ENCODE data around the gene ZNF451. TPM values are rescaled to one million over a fixed set of nuclear protein-coding genes. Genes with fewer than 3 reads are reported as not detected.
"Not testable (repeated sequence)": the region's sequence is repeated elsewhere in the genome, so short reads cannot be mapped to it uniquely, and the experiment has no call there.

Gene ZNF451
- total and polyA plus RNA-seq, 5 donors: 11.0 to 41.9 (median 27.8) TPM

GRCh38 chr6:57069228-57069627 lies 20.8 kb upstream of the ZNF451 start:
- DNase-seq (no peak), ATAC-seq (no peak)
- no peak overlapping the region for H3K4me3 ChIP-seq (ENCODE audit: low read length)
- intact Hi-C loops (cut with DNase I): no loop called here
- H3K9me3 ChIP-seq (ENCODE audit: control insufficient read depth, low read length): no peaks in the 10 kb centered on the region
- H3K27ac ChIP-seq (ENCODE audit: low read length): no peak overlapping the region
- no peaks in the 10 kb centered on the region for H3K4me1 ChIP-seq (ENCODE audit: control insufficient read depth, insufficient read depth, low read length)
- 84% methylated on average over 4 of the region's 4 CpGs for WGBS
- H3K27me3 ChIP-seq (ENCODE audit: control insufficient read depth, insufficient read depth): no peaks in the 10 kb centered on the region

- no peak for ATAC-seq
Measured at GRCh38 chr6:57069920-57070331, 20.1 kb upstream of the ZNF451 start.

GRCh38 chr6:57072108-57072507 lies 17.9 kb upstream of the ZNF451 start:
- H3K4me1 ChIP-seq (ENCODE audit: control insufficient read depth, insufficient read depth, low read length): no peaks in the 10 kb centered on the region
- no peak overlapping the region for H3K27ac ChIP-seq (ENCODE audit: low read length)
- no peak for DNase-seq
- WGBS: 81% methylated on average over 3 of the region's 3 CpGs
- no peak overlapping the region for H3K4me3 ChIP-seq (ENCODE audit: low read length)
- ATAC-seq: no peak
- H3K27me3 ChIP-seq (ENCODE audit: control insufficient read depth, insufficient read depth): no peaks in the 10 kb centered on the region
- intact Hi-C loops (cut with DNase I): no loop called here
- H3K9me3 ChIP-seq (ENCODE audit: control insufficient read depth, low read length): no peaks in the 10 kb centered on the region

More at GRCh38 chr6:57069920-57070331, 20.1 kb upstream of the ZNF451 start:
- no peaks in the 10 kb centered on the region for H3K9me3 ChIP-seq (ENCODE audit: control insufficient read depth, low read length)
- DNase-seq: no peak
- H3K4me1 ChIP-seq (ENCODE audit: control insufficient read depth, insufficient read depth, low read length): no peaks in the 10 kb centered on the region
- no peak overlapping the region for H3K27ac ChIP-seq (ENCODE audit: low read length)
- H3K4me3 ChIP-seq (ENCODE audit: low read length): no peak overlapping the region
- 81% methylated on average over 9 of the region's 9 CpGs for WGBS
- no peaks in the 10 kb centered on the region for H3K27me3 ChIP-seq (ENCODE audit: control insufficient read depth, insufficient read depth)
- intact Hi-C loops (cut with DNase I): no loop called here

GRCh38 chr6:57074383-57074782 lies 15.6 kb upstream of the ZNF451 start:
- intact Hi-C loops (cut with DNase I): no loop called here
- ATAC-seq (no peak), DNase-seq (no peak)
- no peak overlapping the region for H3K4me3 ChIP-seq (ENCODE audit: low read length)
- no peaks in the 10 kb centered on the region for H3K27me3 ChIP-seq (ENCODE audit: control insufficient read depth, insufficient read depth)
- H3K9me3 ChIP-seq (ENCODE audit: control insufficient read depth, low read length): no peaks in the 10 kb centered on the region
- H3K27ac ChIP-seq (ENCODE audit: low read length): no peak overlapping the region
- H3K4me1 ChIP-seq (ENCODE audit: control insufficient read depth, insufficient read depth, low read length): no peaks in the 10 kb centered on the region
- 96% methylated on average over 8 of the region's 8 CpGs for WGBS

GRCh38 chr6:57075092-57075491 lies 14.9 kb upstream of the ZNF451 start:
- no peak for DNase-seq
- Histone ChIP-seq H3K4me1 (ENCODE audit: control insufficient read depth, insufficient read depth, low read length) (no peaks in the 10 kb centered on the region), H3K9me3 (ENCODE audit: control insufficient read depth, low read length) (no peaks in the 10 kb centered on the region), H3K4me3 (ENCODE audit: low read length) (no peak overlapping the region), H3K27me3 (ENCODE audit: control insufficient read depth, insufficient read depth) (no peaks in the 10 kb centered on the region), H3K27ac (ENCODE audit: low read length) (no peak overlapping the region)
- ATAC-seq: no peak
- intact Hi-C loops (cut with DNase I): no loop called here

- intact Hi-C loops (cut with DNase I): no loop called here
Measured at GRCh38 chr6:57078531-57079207, 11.3 kb upstream of the ZNF451 start.

GRCh38 chr6:57085471-57085870 lies 4.5 kb upstream of the ZNF451 start:
- DNase-seq: peak in 1 of 3 donors; percentile 9
- no peak for ATAC-seq
- 87% methylated on average over 2 of the region's 2 CpGs for WGBS
- Histone ChIP-seq H3K9me3 (ENCODE audit: control insufficient read depth, low read length) (no peaks in the 10 kb centered on the region), H3K27me3 (ENCODE audit: control insufficient read depth, insufficient read depth) (no peaks in the 10 kb centered on the region), H3K27ac (ENCODE audit: low read length) (no peak overlapping the region), H3K4me1 (ENCODE audit: control insufficient read depth, insufficient read depth, low read length) (no peaks in the 10 kb centered on the region), H3K4me3 (ENCODE audit: low read length) (no peak overlapping the region)
- intact Hi-C loops (cut with DNase I): no loop called here

More at GRCh38 chr6:57078531-57079207, 11.3 kb upstream of the ZNF451 start:
- WGBS: 81% methylated on average over 1 of the region's 1 CpG
- no peak overlapping the region for H3K27ac ChIP-seq (ENCODE audit: low read length)
- ATAC-seq: no peak
- H3K4me3 ChIP-seq (ENCODE audit: low read length): no peak overlapping the region
- H3K4me1 ChIP-seq (ENCODE audit: control insufficient read depth, insufficient read depth, low read length): no peaks in the 10 kb centered on the region
- DNase-seq: no peak
- H3K9me3 ChIP-seq (ENCODE audit: control insufficient read depth, low read length): no peaks in the 10 kb centered on the region
- H3K27me3 ChIP-seq (ENCODE audit: control insufficient read depth, insufficient read depth): no peaks in the 10 kb centered on the region

- H3K27ac ChIP-seq (ENCODE audit: low read length): no peak overlapping the region
- no peaks in the 10 kb centered on the region for H3K9me3 ChIP-seq (ENCODE audit: control insufficient read depth, low read length)
- WGBS: 96% methylated on average over 1 of the region's 1 CpG
- H3K4me3 ChIP-seq (ENCODE audit: low read length): no peak overlapping the region
- intact Hi-C loops (cut with DNase I): no loop called here
- DNase-seq (no peak), ATAC-seq (no peak)
- H3K27me3 ChIP-seq (ENCODE audit: control insufficient read depth, insufficient read depth): no peaks in the 10 kb centered on the region
- no peaks in the 10 kb centered on the region for H3K4me1 ChIP-seq (ENCODE audit: control insufficient read depth, insufficient read depth, low read length)
Measured at GRCh38 chr6:57086843-57087242, 3.1 kb upstream of the ZNF451 start.

- no peak for ATAC-seq
- Histone ChIP-seq H3K4me1 (ENCODE audit: control insufficient read depth, insufficient read depth, low read length) (no peaks in the 10 kb centered on the region), H3K9me3 (ENCODE audit: control insufficient read depth, low read length) (no peaks in the 10 kb centered on the region), H3K27ac (ENCODE audit: low read length) (no peak overlapping the region), H3K4me3 (ENCODE audit: low read length) (no peak overlapping the region), H3K27me3 (ENCODE audit: control insufficient read depth, insufficient read depth) (no peaks in the 10 kb centered on the region)
- no peak for DNase-seq
- 84% methylated on average over 4 of the region's 4 CpGs for WGBS
- intact Hi-C loops (cut with DNase I): no loop called here
Measured at GRCh38 chr6:57087916-57088315, 2.1 kb upstream of the ZNF451 start.

- ATAC-seq (no peak), DNase-seq (no peak)
- WGBS: 63% methylated on average over 3 of the region's 3 CpGs
- intact Hi-C loops (cut with DNase I): no loop called here
- no peak overlapping the region for H3K27ac ChIP-seq (ENCODE audit: low read length)
- H3K9me3 ChIP-seq (ENCODE audit: control insufficient read depth, low read length): no peaks in the 10 kb centered on the region
- peak overlapping the region; percentile 41 for H3K4me3 ChIP-seq (ENCODE audit: low read length)
- H3K27me3 ChIP-seq (ENCODE audit: control insufficient read depth, insufficient read depth): no peaks in the 10 kb centered on the region
- no peaks in the 10 kb centered on the region for H3K4me1 ChIP-seq (ENCODE audit: control insufficient read depth, insufficient read depth, low read length)
Measured at GRCh38 chr6:57089265-57089664, 723 bp upstream of the ZNF451 start.

- no CpG with 5 or more reads among the region's 27 CpGs for WGBS
- H3K27ac ChIP-seq (ENCODE audit: low read length); intact Hi-C loops (cut with DNase I); DNase-seq; H3K9me3 ChIP-seq (ENCODE audit: control insufficient read depth, low read length); H3K4me1 ChIP-seq (ENCODE audit: control insufficient read depth, insufficient read depth, low read length); H3K4me3 ChIP-seq (ENCODE audit: low read length); H3K27me3 ChIP-seq (ENCODE audit: control insufficient read depth, insufficient read depth): not testable (repeated sequence)
- ATAC-seq: peak in 1 of 2 donors; percentile 37
Measured at GRCh38 chr6:57090458-57091067, 575 bp downstream of the ZNF451 start.
